GM21529 (cell line): Measurements from ENCODE around the gene LRRC41.
"Not testable (repeated sequence)": the region's sequence is repeated elsewhere in the genome, so short reads cannot be mapped to it uniquely, and the experiment has no call there.

ENCODE experiments used
- ATAC-seq: cut with Tn5 transposase; IDR thresholded peaks from one replicate; pipeline ENCODE4 v1.9.1; 2021; ENCODE audit not compliant: unreplicated experiment

Gene LRRC41

GRCh38 chr1:46328182-46328581 is 24.8 kb upstream of the LRRC41 start:
- not testable (repeated sequence) for ATAC-seq

GRCh38 chr1:46325285-46326076 is 22.1 kb upstream of the LRRC41 start:
- ATAC-seq, result not testable (repeated sequence)

DNA sequence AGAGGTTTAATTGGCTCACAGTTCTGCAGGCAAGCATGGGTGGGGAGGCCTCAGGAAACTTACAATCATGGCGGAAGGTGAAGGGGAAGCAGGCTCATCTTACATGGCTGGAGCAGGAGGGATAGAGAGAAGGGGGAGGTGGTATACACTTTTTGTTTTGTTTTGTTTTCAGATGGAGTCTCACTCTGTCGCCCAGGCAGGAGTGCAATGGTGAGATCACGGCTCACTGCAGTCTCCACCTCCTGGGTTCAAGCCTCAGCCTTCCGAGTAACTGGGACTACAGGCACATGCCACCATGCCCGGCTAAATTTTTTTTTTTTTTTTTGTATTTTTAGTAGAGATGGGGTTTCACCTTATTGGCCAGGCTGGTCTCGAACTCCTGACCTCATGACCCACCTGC is 18.8 kb upstream of the LRRC41 start:
- ATAC-seq, result not testable (repeated sequence)

DNA sequence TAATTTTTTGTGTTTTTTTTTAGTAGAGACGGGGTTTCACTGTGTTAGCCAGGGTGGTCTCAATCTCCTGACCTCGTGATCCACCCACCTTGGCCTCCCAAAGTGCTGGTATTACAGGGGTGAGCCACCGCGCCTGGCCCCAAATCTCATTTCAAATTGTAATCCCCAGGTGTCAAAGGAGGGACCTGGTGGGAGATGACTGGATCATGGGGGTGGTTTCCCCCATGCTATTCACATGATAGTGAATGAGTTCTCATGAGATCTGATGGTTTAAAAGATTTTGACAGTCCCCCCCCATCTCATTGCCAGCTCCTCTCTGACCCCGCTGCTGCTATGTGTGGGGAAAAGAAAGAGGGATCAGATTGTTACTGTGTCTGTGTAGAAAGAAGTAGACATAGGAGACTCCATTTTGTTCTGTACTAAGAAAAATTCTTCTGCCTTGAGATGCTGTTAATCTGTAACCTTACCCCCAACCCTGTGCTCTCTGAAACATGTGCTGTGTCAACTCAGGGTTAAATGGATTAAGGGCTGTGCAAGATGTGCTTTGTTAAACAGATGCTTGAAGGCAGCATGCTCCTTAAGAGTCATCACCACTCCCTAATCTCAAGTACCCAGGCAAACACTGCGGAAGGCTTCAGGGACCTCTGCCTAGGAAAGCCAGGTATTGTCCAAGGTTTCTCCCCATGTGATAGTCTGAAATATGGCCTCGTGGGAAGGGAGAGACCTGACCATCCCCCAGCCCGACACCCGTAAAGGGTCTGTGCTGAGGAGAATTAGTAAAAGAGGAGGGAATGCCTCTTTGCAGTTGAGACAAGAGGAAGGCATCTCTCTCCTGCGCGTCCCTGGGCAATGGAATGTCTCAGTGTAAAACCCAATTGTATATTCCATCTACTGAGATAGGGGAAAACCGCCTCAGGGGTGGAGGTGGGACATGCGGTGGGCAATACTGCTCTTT is 16.8 kb upstream of the LRRC41 start:
- ATAC-seq, result not testable (repeated sequence)

DNA sequence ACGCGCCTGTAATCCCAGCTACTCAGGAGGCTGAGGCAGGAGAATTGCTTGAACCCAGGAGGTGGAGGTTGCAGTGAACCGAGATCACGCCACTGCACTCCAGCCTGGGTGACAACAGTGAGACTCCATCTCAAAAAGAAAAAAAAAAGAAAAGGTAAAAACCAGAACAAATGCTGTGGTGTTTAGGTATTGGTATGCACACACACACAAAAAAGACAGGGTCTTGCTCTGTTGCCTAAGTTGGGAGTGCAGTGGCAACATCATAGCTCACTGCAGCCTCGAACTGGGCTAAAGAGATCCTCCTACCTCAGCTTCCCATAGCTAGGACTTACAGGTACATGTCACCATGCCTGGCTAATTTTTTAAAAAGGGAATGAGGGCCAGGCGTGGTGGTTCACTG is 15.9 kb upstream of the LRRC41 start:
- ATAC-seq, result not testable (repeated sequence)

GRCh38 chr1:46317323-46317722 is 13.9 kb upstream of the LRRC41 start:
- ATAC-seq, result no peak

- ATAC-seq, result no peak
These were observed 12.4 kb upstream of the LRRC41 start for GRCh38 chr1:46315669-46316403.

- no peak for ATAC-seq
These were observed 6.9 kb upstream of the LRRC41 start for GRCh38 chr1:46310321-46310720.

GRCh38 chr1:46309401-46310159 is 6.2 kb upstream of the LRRC41 start:
- no peak for ATAC-seq

- no peak for ATAC-seq
These were observed 2.7 kb upstream of the LRRC41 start for GRCh38 chr1:46306159-46306530.

- ATAC-seq, result no peak
These were observed 483 bp upstream of the LRRC41 start for GRCh38 chr1:46303872-46304326.

DNA sequence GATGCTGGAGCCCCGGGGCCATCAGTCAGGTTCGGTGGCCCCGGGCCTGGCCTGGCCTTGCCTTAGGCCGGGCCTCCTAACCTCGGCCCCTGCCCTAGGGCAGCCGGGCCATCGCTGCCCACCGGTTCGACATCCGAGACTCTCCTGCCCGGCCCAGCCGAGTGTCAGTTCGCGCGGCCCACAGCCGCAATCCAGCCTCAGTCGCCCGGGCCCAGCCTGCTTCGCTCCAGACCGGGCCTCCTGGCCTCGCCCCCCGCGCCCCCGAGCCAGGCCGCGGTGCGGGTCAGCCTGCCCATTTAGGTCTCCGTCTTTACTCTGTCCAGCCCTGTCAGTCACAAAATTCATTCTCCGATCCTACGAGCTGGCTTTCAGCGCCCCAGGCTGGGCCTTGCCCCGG is 777 bp downstream of the LRRC41 start:
- peak; percentile 12 for ATAC-seq

DNA sequence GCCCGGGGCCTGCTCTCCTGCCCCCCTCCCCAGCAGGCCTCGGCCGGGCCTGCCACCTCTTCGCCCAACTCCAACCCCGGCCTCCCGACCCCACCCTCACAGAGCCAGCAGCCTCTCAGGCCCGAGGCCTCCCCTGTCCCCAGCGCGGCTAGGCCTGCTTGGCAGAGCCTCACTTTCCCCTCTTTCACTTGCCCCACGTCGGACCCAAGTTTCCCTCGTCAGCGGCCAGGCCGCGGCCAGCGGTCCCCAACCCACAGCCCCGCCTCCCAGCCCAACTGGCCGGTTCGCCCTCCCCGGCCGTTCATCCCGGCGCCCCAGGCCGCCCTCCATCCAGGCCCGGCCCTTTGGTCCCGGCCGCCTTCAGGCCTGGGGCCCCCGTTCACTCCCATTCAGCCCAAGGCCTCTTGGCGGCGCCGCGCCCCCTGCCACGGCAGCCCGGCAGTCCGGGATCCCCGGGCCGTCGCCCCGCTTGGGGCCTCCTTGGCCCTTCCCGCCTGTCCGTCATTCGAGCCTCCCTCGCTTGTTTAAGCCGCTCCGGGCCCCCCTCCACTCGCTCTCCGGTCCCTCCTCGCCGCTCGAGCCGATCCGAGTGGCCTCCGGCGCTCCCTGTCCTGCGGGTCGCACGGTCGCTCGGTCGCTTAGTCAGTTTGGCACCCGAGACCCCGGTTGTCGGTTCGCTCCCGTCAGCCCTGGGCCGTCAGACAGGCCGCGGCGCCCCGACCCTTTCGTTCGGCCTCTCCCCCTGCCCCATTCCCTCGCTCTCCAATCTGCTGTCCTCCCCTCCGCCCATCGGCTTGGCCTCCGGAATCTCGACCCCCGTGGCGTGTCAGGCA is 1.4 kb downstream of the LRRC41 start:
- peak; percentile 40 for ATAC-seq

GRCh38 chr1:46301406-46301807 is 2.0 kb downstream of the LRRC41 start:
- ATAC-seq, result no peak

- no peak for ATAC-seq
These were observed 2.6 kb downstream of the LRRC41 start for GRCh38 chr1:46300673-46301405.

GRCh38 chr1:46298387-46298786 is 5.0 kb downstream of the LRRC41 start:
- ATAC-seq, result no peak

DNA sequence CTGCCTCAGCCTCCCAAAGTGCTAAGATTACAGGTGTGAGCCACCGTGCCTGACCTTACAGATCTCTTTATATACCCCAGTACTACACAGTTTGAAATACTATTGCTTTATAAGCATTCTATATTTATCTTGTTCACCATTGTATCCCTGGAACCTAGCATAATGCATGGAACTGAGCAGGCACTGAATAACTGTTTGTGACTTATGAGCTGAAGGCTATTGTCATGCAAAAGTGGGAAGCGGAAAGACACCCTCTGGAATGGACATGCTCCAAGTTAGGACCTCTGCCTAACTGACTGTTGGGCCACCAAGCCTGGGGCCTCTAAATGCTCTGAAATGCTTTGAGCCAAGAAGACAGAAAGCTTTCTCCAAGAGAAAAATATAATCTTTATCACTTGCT is 8.1 kb downstream of the LRRC41 start:
- no peak for ATAC-seq

DNA sequence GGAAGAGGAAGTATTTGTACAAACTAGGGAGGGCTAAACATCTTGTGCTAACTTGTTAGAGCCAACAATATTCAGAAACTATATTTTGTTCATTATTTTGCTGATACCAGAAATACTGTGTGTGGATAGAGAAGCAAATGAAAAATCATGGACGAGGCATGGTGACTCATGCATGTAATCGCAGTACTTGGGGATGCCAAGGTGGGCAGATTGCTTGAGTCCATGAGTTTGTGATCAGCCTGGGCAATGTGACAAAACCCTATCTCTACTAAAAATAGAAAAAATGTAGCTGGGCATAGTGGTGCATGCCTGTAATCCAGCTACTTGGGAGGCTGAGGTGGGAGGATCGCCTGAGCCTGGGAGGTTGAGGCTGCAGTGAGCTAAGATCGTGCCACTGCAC is 13.4 kb downstream of the LRRC41 start:
- ATAC-seq, result no peak

GRCh38 chr1:46289134-46289494 is 14.3 kb downstream of the LRRC41 start:
- ATAC-seq, result no peak
